Breast epithelium (tissue), 4 donors: Measurements from ENCODE around the gene SHISA7. TPM values are rescaled to one million over a fixed set of nuclear protein-coding genes. Genes with fewer than 3 reads are reported as not detected.

ENCODE experiments used
- DNase-seq, 2 donors: peaks; one replicate each; pipeline ENCODE4 v3.0.0-alpha.2; 2019; ENCODE audit warnings: low spot score in 2 of 2
- H3K27ac ChIP-seq, 2 donors: fragments of 200-600 bp; sonication (generic) in 1 of 2; one replicate each; pipeline ENCODE4 v1.5.1; 2016 to 2019; ENCODE audit warnings: mild to moderate bottlenecking in 1 of 2
- H3K27me3 ChIP-seq, 2 donors: fragments of 200-600 bp; sonication (generic) in 1 of 2; one replicate each; pipeline versions ENCODE4 v1.5.1 to v1.6.0; 2017 to 2019; ENCODE audit warnings: control low read depth in 1 of 2, mild to moderate bottlenecking in 1 of 2
- H3K36me3 ChIP-seq: fragments of 200-600 bp; one replicate; pipeline ENCODE4 v1.5.1; 2019
- H3K4me1 ChIP-seq, 2 donors: fragments of 200-600 bp; sonication (generic); one replicate each; pipeline ENCODE4 v1.5.1; 2016 to 2019; ENCODE audit warnings: control low read depth in 1 of 2
- H3K4me3 ChIP-seq, 3 donors: fragments of 200-600 bp; sonication (generic); 1 replicate in 2 of 3; 2 replicates in 1 of 3; pipeline ENCODE4 v1.5.1; 2016 to 2019; ENCODE audit warnings: mild to moderate bottlenecking in 3 of 3, moderate library complexity in 2 of 3
- H3K9me3 ChIP-seq, 2 donors: fragments of 200-600 bp; sonication (generic) in 1 of 2; one replicate each; pipeline ENCODE4 v1.5.1; 2016 to 2019; ENCODE audit warnings: control low read depth in 1 of 2
- POLR2A ChIP-seq: fragments of 450-650 bp; IDR thresholded peaks from one replicate; pipeline ENCODE4 v1.6.1; 2016; ENCODE audit warnings: antibody characterized with exemption, mild to moderate bottlenecking, moderate library complexity
- POLR2AphosphoS5 ChIP-seq, 3 donors: sonication (generic); formaldehyde crosslinking; IDR thresholded peaks; one replicate each; pipeline ENCODE4 v1.6.1; 2017; ENCODE audit warnings: antibody characterized with exemption in 3 of 3
- intact Hi-C: fragments of 100-400 bp; cut with DNase I; formaldehyde crosslinking; loops from one replicate; pipeline ENCODE4 v1.15.1; 2023; ENCODE audit warnings: low total_unique reads
- total RNA-seq, 3 donors: library from RNA; depleted of rRNA; stranded (reverse); fragments of >200 nt; gene quantifications; one replicate each; pipeline ENCODE4 v1.1.0, GENCODE V29; 2016
- TF ChIP-seq, protein P1 (sequence below), 3 donors: fragments of 450-650 bp; IDR thresholded peaks; one replicate each; pipeline ENCODE4 v1.5.1; 2016 to 2017; ENCODE audit warnings: antibody characterized with exemption in 3 of 3, mild to moderate bottlenecking in 3 of 3, moderate library complexity in 3 of 3

SHISA7 gene
- total RNA-seq, 3 donors from 2014 or later: 0.29 TPM; not detected in 2

DNA sequence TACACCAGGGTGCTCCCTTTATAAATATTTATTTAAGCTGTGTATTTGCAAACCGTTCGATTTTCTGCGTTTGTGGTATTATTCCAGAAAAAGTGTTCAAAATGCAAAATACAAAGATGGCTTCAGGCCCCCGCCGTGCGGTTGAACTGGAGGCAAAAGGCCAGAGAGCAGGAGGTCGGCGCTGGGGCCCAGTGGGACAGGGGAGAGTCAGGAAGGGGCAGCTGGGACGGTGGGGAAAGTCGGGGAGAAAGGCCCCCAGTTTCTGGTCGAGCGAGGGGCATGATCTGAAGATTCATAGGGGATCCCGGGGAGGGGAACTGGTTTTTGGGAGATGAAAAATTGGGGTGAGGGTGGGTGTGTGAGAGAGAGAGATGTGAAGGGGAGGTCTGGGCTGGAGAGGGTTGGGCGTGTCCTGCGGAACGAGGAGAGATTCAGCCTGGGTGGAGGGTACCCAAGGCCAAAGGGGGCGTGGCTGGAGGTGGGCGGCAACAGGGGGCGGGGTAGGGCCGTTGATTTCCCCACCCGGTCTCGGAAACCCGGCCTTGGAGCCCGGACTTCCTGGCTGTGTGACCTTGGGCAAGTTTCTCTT, 17.7 kb upstream of the SHISA7 start:
- Histone ChIP-seq H3K27ac (peak overlapping the region; percentile 90 to 95), H3K4me3 (peak overlapping the region; percentile 73 to 85 (median 81)), H3K9me3 (no peaks in the 10 kb centered on the region), H3K27me3 (no peaks in the 10 kb centered on the region), H3K36me3 (no peaks in the 10 kb centered on the region), H3K4me1 (peaks cover 0 to 4% of the 10 kb centered on the region in 2 donors)
- TF ChIP-seq, protein P1, sequence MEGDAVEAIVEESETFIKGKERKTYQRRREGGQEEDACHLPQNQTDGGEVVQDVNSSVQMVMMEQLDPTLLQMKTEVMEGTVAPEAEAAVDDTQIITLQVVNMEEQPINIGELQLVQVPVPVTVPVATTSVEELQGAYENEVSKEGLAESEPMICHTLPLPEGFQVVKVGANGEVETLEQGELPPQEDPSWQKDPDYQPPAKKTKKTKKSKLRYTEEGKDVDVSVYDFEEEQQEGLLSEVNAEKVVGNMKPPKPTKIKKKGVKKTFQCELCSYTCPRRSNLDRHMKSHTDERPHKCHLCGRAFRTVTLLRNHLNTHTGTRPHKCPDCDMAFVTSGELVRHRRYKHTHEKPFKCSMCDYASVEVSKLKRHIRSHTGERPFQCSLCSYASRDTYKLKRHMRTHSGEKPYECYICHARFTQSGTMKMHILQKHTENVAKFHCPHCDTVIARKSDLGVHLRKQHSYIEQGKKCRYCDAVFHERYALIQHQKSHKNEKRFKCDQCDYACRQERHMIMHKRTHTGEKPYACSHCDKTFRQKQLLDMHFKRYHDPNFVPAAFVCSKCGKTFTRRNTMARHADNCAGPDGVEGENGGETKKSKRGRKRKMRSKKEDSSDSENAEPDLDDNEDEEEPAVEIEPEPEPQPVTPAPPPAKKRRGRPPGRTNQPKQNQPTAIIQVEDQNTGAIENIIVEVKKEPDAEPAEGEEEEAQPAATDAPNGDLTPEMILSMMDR (IDR thresholded peaks at IDR 0.05): no peak
- TF ChIP-seq POLR2AphosphoS5 (IDR thresholded peaks at IDR 0.05): no peak
- TF ChIP-seq POLR2A: no peak
- DNase-seq: peak; percentile 77 to 82
- intact Hi-C loops: no loop called here

DNA sequence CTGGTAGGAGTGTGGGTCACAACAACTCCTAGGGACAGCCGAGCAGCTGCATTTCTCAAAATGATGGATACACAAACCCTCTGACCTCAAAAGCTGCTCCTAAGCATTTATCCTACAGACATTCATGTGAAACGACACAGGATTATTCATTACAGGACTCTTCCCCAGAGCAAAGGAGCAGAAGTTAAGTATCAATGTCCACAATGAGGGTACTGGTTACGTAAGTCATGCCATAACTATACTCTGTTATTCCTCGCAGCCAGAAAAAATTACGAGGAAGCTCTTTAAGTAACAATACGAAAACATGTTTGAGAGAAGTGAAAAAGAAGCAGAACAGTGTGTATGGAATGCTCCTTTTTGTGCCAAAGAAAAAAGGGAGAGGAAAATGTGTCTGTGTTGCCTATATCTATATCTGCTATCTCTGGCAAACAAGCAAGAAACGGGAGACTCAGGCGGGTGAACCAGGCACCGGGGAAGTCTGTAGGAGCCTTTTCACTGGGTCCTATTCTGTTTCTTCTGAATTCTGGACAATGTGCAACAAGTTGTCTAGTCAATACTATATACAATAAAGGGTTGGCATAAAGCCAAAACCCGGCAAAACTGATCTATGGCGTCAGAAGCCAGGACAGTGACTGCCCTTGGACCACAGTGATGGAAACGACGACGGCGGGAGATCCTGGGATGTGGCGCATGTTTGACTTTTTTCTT, 17.0 kb upstream of the SHISA7 start:
- no peak for DNase-seq
- Histone ChIP-seq H3K4me1 (peaks cover 0 to 4% of the 10 kb centered on the region in 2 donors), H3K4me3 (peak overlapping the region; percentile 73 to 85 (median 81)), H3K27ac (peak overlapping the region; percentile 90 to 95), H3K9me3 (no peaks in the 10 kb centered on the region), H3K27me3 (no peaks in the 10 kb centered on the region), H3K36me3 (no peaks in the 10 kb centered on the region)
- no peak for TF ChIP-seq POLR2AphosphoS5 (IDR thresholded peaks at IDR 0.05)
- TF ChIP-seq POLR2A: no peak
- TF ChIP-seq, protein P1 (IDR thresholded peaks at IDR 0.05): no peak
- intact Hi-C loops: loop anchor here (5.0 kb wide), 1 partner anchor 922 kb away; no protein-coding TSS in a partner anchor

DNA sequence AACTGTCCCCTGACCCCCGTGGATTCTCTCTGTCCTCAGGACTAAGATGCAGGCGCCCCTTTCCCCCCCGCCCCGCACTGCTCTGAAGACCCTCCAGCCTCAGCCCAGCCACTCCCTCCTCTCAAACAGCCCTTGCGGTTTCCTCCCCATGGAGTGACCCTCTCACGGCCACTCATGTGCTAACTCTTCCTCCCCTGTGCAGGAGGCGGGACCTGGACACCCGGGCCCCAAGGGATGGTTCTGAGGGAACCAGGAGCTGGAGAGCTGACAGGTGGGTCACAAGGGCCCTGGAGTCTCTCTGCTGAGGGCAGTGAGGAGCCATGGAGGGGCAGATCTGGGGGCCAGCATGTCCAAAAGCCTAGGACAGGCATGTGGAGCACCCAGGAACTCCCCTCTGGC, 16.4 kb upstream of the SHISA7 start:
- no peak overlapping the region for H3K4me3 ChIP-seq
- H3K36me3 ChIP-seq: no peaks in the 10 kb centered on the region
- intact Hi-C loops: loop anchor here (5.0 kb wide), 1 partner anchor 923 kb away; no protein-coding TSS in a partner anchor
- TF ChIP-seq POLR2AphosphoS5 (IDR thresholded peaks at IDR 0.05) (no peak), POLR2A (no peak)
- TF ChIP-seq, protein P1 (IDR thresholded peaks at IDR 0.05): no peak
- H3K27me3 ChIP-seq: no peaks in the 10 kb centered on the region
- no peak for DNase-seq
- H3K27ac ChIP-seq: peak overlapping the region in 1 of 2 donors; percentile 95
- no peaks in the 10 kb centered on the region for H3K9me3 ChIP-seq
- H3K4me1 ChIP-seq: peaks cover 0 to 4% of the 10 kb centered on the region in 2 donors

DNA sequence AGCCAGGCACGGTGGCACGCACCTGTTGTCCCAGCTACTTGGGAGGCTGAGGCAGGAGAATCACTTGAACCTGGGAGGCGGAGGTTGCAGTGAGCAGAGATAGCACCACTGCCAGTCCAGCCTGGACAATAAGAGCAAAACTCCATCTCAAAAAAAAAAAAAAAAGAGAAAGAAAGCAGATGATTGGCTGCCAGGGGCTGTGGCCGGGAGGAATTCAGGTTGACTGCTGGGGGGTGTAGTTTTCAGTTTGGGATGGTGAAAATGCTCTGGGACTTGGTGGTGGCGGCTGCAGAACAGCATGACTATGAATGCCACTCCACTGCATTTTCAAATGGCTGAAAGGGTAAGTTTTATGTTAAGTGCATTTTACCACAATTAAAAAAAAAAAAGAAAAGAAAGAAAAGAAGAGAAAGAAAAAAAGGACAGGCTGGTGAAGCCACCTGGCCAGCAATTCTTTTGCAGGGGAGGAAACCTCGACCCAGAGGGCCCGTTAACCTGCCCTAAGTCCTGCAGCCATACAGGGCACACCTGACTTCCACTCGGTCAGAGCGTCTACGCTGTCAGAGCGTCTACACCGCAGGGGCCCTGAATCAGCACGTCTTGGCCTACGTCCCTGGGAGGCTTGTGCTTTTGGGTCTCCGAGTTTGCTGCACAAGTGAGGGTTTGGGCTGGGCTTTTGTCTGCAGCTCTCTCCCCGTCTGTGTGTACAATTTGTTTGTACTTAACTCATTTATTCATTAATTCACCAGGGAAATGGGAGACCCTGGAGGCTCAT, 14.8 kb upstream of the SHISA7 start:
- peaks cover 0 to 4% of the 10 kb centered on the region in 2 donors for H3K4me1 ChIP-seq
- TF ChIP-seq POLR2A: no peak
- no peak for TF ChIP-seq POLR2AphosphoS5 (IDR thresholded peaks at IDR 0.05)
- TF ChIP-seq, protein P1 (IDR thresholded peaks at IDR 0.05): no peak
- no peaks in the 10 kb centered on the region for H3K36me3 ChIP-seq
- intact Hi-C loops: loop anchor here (5.0 kb wide), 1 partner anchor 924 kb away; no protein-coding TSS in a partner anchor
- no peaks in the 10 kb centered on the region for H3K27me3 ChIP-seq
- H3K4me3 ChIP-seq: no peak overlapping the region
- no peak for DNase-seq
- no peak overlapping the region for H3K27ac ChIP-seq
- no peaks in the 10 kb centered on the region for H3K9me3 ChIP-seq
